Mesenteric fat pad (tissue), 1 donor: ENCODE measurements around the gene CFAP91. TPM values are rescaled to one million over a fixed set of nuclear protein-coding genes. Genes with fewer than 3 reads are reported as not detected.
"Not testable (repeated sequence)": the region's sequence is repeated elsewhere in the genome, so short reads cannot be mapped to it uniquely, and the experiment has no call there.

Experiments used
- DNase-seq: peaks from one replicate; pipeline ENCODE4 v3.0.0-alpha.2; 2020; ENCODE audit warnings: low spot score
- total RNA-seq: library from RNA; stranded (reverse); fragmentation: NEBNext Ultra II Directional; extraction: Animal tissue kit (Norgen Biotek cat#: 25700); gene quantifications from one replicate; pipeline ENCODE4 v1.2.1, GENCODE V29; 2021
- donor health status: DM: yes; HTN: yes; CAD: no.

CFAP91 gene
- total RNA-seq, 1 donor from 2014 or later: 0.39 TPM

- peak; percentile 95 for DNase-seq
Measured at GRCh38 chr3:119676771-119677640, 25.8 kb upstream of the CFAP91 start, which contains the start of gene COX17. Gene COX17, minus strand, starts transcription at chr3:119677406. Its CDS starts 96 bp downstream, at chr3:119677310.

- DNase-seq: no peak
Measured at GRCh38 chr3:119677641-119677934, 25.2 kb upstream of the CFAP91 start.

- not testable (repeated sequence) for DNase-seq
Measured at GRCh38 chr3:119678209-119678608, 24.6 kb upstream of the CFAP91 start.

- DNase-seq: no peak
Measured at GRCh38 chr3:119679874-119680273, 22.9 kb upstream of the CFAP91 start.

GRCh38 chr3:119681279-119681678, 21.5 kb upstream of the CFAP91 start:
- no peak for DNase-seq

- no peak for DNase-seq
Measured at GRCh38 chr3:119683421-119683820, 19.4 kb upstream of the CFAP91 start.

- no peak for DNase-seq
Measured at GRCh38 chr3:119690043-119690656, 12.7 kb upstream of the CFAP91 start.

GRCh38 chr3:119695480-119695879, 7.3 kb upstream of the CFAP91 start:
- DNase-seq: no peak

GRCh38 chr3:119697394-119697793, 5.4 kb upstream of the CFAP91 start:
- no peak for DNase-seq

- DNase-seq: no peak
Measured at GRCh38 chr3:119700269-119700919, 2.4 kb upstream of the CFAP91 start.

GRCh38 chr3:119700920-119701734, 1.7 kb upstream of the CFAP91 start:
- no peak for DNase-seq

- DNase-seq: no peak
Measured at GRCh38 chr3:119703820-119704531, 1.2 kb downstream of the CFAP91 start.

- no peak for DNase-seq
Measured at GRCh38 chr3:119715105-119715504, 12.3 kb downstream of the CFAP91 start.

- no peak for DNase-seq
Measured at GRCh38 chr3:119716998-119717397, 14.2 kb downstream of the CFAP91 start.

- DNase-seq: no peak
Measured at GRCh38 chr3:119717520-119717919, 14.7 kb downstream of the CFAP91 start.

GRCh38 chr3:119723022-119723421, 20.2 kb downstream of the CFAP91 start:
- no peak for DNase-seq

- DNase-seq: no peak
Measured at GRCh38 chr3:119726909-119727308, 24.1 kb downstream of the CFAP91 start.

GRCh38 chr3:119729996-119730395, 27.2 kb downstream of the CFAP91 start:
- no peak for DNase-seq

- no peak for DNase-seq
Measured at GRCh38 chr3:119731560-119732343, 28.9 kb downstream of the CFAP91 start.

GRCh38 chr3:119733812-119734211, 31.0 kb downstream of the CFAP91 start:
- no peak for DNase-seq
